C4-2B (cell line): Measurements from ENCODE around the gene HIVEP2.

Experiments used
- H3K27ac ChIP-seq: fragments of 450-650 bp; 2 replicates; pipeline ENCODE4 v1.5.1; 2017
- CTCF ChIP-seq: fragments of 450-650 bp; conservative IDR thresholded peaks from 2 replicates; pipeline ENCODE4 v1.5.1; 2017; ENCODE audit warnings: mild to moderate bottlenecking
- ZFX ChIP-seq: fragments of 450-650 bp; IDR thresholded peaks from 2 replicates; pipeline ENCODE4 v1.6.1; 2017

HIVEP2 gene

GRCh38 chr6:142927271-142927580 is 17.8 kb downstream of the HIVEP2 start:
- TF ChIP-seq CTCF (no peak), ZFX (no peak)
- no peak overlapping the region for H3K27ac ChIP-seq

- H3K27ac ChIP-seq: no peak overlapping the region
- TF ChIP-seq ZFX: no peak
- no peak for TF ChIP-seq CTCF
Measured at GRCh38 chr6:142926494-142927270, 18.3 kb downstream of the HIVEP2 start.

GRCh38 chr6:142926177-142926493 is 18.8 kb downstream of the HIVEP2 start:
- H3K27ac ChIP-seq: no peak overlapping the region
- TF ChIP-seq ZFX: no peak
- TF ChIP-seq CTCF: no peak

- no peak overlapping the region for H3K27ac ChIP-seq
- TF ChIP-seq CTCF: no peak
- TF ChIP-seq ZFX: no peak
Measured at GRCh38 chr6:142925575-142926110, 19.3 kb downstream of the HIVEP2 start.

GRCh38 chr6:142918339-142919042 is 26.5 kb downstream of the HIVEP2 start:
- no peak overlapping the region for H3K27ac ChIP-seq
- TF ChIP-seq ZFX: no peak
- TF ChIP-seq CTCF: no peak

- TF ChIP-seq CTCF: no peak
Measured at GRCh38 chr6:142916881-142917280, 28.1 kb downstream of the HIVEP2 start.

GRCh38 chr6:142914937-142915697 is 29.9 kb downstream of the HIVEP2 start:
- TF ChIP-seq ZFX (no peak), CTCF (no peak)
- no peak overlapping the region for H3K27ac ChIP-seq

More at GRCh38 chr6:142916881-142917280, 28.1 kb downstream of the HIVEP2 start:
- no peak overlapping the region for H3K27ac ChIP-seq
